ENCODE data around the gene CA12. TPM values are rescaled to one million over a fixed set of nuclear protein-coding genes. Genes with fewer than 3 reads are reported as not detected.

The CA12 gene
- total and polyA plus RNA-seq, 9 of the 15 experiments (the other 6 are each of a cell fraction or from before 2014, with no cell fraction given) = 0.01 to 0.78 (median 0.15) TPM; not detected in 1

DNA sequence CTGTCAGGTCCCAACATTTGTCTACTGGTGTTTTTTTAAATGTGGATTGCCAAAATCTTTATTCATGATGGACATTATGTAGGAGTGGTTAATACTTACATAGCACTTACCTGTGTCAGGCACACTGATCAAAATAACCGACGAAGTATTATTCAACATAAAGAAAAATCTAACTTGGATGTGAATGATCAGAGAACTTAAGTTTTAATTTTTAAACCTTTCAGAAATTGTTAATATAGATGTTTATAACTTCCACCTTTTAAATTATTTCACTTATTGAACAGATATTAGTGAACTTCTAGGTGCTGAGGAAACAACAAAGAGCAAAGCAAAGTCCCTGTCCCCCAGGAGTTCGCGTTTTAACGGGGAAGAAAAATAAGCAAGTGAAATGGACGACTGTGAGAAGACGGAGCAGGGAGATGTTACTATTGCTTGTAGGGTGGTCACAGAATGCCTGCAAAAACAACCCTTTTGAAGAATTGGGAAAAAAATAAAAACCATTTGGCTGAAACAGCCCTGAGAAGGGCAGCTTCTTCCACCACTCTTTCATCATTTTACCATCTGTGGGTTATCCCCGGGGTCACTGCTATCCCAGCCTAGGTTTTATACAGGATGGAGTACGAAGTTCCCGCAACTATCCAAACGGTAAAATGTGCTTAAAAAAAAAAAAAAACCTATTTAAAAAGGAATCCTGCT lies 105.2 kb downstream of the CA12 start (continued):
- no peak for TF ChIP-seq HDAC3 (IDR thresholded peaks at IDR 0.05; ENCODE audit: borderline replicate concordance, partially characterized antibody)
- TF ChIP-seq CBX2 (IDR thresholded peaks at IDR 0.05; ENCODE audit: insufficient read depth, low read length, poor library complexity, severe bottlenecking) = no peak
- TF ChIP-seq, protein P1, sequence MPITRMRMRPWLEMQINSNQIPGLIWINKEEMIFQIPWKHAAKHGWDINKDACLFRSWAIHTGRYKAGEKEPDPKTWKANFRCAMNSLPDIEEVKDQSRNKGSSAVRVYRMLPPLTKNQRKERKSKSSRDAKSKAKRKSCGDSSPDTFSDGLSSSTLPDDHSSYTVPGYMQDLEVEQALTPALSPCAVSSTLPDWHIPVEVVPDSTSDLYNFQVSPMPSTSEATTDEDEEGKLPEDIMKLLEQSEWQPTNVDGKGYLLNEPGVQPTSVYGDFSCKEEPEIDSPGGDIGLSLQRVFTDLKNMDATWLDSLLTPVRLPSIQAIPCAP (CRISPR knock-in tag; IDR thresholded peaks at IDR 0.05; ENCODE audit: borderline replicate concordance) = no peak
- TF ChIP-seq, protein P2, sequence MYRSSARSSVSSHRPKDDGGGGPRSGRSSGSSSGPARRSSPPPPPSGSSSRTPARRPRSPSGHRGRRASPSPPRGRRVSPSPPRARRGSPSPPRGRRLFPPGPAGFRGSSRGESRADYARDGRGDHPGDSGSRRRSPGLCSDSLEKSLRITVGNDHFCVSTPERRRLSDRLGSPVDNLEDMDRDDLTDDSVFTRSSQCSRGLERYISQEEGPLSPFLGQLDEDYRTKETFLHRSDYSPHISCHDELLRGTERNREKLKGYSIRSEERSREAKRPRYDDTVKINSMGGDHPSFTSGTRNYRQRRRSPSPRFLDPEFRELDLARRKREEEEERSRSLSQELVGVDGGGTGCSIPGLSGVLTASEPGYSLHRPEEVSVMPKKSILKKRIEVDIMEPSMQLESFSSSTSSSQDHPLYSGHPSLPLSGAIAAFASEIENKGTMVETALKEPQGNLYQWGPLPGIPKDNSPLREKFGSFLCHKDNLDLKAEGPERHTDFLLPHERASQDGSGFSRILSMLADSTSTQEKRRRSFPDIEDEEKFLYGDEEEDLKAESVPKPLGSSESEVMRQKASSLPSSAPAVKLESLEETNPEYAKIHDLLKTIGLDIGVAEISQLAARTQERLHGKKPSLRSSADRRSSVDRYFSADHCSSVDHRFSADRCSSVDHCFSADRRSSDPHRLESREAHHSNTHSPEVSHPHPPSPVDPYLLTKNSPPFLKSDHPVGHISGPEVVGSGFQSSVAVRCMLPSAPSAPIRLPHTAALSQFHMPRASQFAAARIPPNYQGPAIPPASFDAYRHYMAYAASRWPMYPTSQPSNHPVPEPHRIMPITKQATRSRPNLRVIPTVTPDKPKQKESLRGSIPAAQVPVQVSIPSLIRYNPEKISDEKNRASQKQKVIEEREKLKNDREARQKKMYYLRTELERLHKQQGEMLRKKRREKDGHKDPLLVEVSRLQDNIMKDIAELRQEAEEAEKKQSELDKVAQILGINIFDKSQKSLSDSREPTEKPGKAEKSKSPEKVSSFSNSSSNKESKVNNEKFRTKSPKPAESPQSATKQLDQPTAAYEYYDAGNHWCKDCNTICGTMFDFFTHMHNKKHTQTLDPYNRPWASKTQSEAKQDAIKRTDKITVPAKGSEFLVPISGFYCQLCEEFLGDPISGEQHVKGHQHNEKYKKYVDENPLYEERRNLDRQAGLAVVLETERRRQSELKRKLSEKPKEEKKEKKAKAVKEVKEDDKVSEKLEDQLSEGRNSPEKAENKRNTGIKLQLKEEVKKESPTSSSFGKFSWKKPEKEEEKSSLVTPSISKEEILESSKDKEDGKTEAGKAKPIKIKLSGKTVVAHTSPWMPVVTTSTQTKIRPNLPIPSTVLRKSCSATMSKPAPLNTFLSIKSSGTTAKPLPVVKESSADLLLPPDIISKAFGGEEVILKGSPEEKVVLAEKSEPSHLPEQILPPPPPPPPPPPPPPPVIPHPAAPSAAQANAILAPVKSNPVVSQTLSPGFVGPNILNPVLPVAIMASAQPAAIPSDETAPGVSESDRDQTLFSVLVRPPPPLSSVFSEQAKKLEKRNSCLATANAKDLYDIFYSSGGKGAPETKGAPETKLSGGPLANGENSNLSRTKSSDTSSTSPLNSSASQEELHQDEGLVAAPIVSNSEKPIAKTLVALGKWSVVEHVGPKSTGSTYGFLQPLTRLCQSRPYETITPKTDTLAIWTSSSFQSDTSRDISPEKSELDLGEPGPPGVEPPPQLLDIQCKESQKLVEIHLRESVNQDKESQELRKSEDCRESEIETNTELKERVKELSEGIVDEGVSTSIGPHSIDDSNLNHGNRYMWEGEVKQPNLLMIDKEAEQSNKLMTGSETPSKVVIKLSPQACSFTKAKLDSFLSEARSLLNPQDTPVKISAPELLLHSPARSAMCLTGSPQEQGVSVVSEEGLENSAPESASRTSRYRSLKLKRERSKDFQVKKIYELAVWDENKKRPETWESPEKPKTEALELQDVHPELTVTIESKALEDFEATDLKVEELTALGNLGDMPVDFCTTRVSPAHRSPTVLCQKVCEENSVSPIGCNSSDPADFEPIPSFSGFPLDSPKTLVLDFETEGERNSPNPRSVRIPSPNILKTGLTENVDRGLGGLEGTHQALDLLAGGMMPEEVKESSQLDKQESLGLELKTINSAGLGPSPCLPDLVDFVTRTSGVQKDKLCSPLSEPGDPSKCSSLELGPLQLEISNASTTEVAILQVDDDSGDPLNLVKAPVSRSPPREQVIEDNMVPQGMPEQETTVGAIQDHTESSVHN (IDR thresholded peaks at IDR 0.05; ENCODE audit: borderline replicate concordance in 1 of 2, low read depth in 1 of 2) = no peak
- TF ChIP-seq SIN3A (IDR thresholded peaks at IDR 0.05; ENCODE audit: borderline replicate concordance in 2 of 2, control insufficient read depth in 1 of 2, low read depth in 2 of 2, low read length in 2 of 2) = no peak
- no peak for TF ChIP-seq EP300 (IDR thresholded peaks at IDR 0.05; ENCODE audit: low read length)
- TF ChIP-seq, protein P3, sequence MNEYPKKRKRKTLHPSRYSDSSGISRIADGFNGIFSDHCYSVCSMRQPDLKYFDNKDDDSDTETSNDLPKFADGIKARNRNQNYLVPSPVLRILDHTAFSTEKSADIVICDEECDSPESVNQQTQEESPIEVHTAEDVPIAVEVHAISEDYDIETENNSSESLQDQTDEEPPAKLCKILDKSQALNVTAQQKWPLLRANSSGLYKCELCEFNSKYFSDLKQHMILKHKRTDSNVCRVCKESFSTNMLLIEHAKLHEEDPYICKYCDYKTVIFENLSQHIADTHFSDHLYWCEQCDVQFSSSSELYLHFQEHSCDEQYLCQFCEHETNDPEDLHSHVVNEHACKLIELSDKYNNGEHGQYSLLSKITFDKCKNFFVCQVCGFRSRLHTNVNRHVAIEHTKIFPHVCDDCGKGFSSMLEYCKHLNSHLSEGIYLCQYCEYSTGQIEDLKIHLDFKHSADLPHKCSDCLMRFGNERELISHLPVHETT (CRISPR knock-in tag; conservative IDR thresholded peaks at IDR 0.05 in 1 of 2, IDR thresholded peaks at IDR 0.05 in 1 of 2) = no peak
- TF ChIP-seq BHLHE40 (IDR thresholded peaks at IDR 0.05; ENCODE audit: low read length) = no peak
- TF ChIP-seq, protein P4, sequence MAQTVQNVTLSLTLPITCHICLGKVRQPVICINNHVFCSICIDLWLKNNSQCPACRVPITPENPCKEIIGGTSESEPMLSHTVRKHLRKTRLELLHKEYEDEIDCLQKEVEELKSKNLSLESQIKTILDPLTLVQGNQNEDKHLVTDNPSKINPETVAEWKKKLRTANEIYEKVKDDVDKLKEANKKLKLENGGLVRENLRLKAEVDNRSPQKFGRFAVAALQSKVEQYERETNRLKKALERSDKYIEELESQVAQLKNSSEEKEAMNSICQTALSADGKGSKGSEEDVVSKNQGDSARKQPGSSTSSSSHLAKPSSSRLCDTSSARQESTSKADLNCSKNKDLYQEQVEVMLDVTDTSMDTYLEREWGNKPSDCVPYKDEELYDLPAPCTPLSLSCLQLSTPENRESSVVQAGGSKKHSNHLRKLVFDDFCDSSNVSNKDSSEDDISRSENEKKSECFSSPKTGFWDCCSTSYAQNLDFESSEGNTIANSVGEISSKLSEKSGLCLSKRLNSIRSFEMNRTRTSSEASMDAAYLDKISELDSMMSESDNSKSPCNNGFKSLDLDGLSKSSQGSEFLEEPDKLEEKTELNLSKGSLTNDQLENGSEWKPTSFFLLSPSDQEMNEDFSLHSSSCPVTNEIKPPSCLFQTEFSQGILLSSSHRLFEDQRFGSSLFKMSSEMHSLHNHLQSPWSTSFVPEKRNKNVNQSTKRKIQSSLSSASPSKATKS (CRISPR knock-in tag; IDR thresholded peaks at IDR 0.05) = no peak
- no peak for TF ChIP-seq ZNF282 (CRISPR knock-in tag; IDR thresholded peaks at IDR 0.05)
- TF ChIP-seq KLF10 (CRISPR knock-in tag; IDR thresholded peaks at IDR 0.05) = no peak
- no peak for TF ChIP-seq HDAC1 (IDR thresholded peaks at IDR 0.05)
- no peak for TF ChIP-seq ZNF583 (CRISPR knock-in tag; IDR thresholded peaks at IDR 0.05)
- TF ChIP-seq NCOA1 (IDR thresholded peaks at IDR 0.05; ENCODE audit: low read depth) = no peak
